ENCODE measurements around the gene PNP.
"Not testable (repeated sequence)": the region's sequence is repeated elsewhere in the genome, so short reads cannot be mapped to it uniquely, and the experiment has no call there.

Gene PNP

DNA sequence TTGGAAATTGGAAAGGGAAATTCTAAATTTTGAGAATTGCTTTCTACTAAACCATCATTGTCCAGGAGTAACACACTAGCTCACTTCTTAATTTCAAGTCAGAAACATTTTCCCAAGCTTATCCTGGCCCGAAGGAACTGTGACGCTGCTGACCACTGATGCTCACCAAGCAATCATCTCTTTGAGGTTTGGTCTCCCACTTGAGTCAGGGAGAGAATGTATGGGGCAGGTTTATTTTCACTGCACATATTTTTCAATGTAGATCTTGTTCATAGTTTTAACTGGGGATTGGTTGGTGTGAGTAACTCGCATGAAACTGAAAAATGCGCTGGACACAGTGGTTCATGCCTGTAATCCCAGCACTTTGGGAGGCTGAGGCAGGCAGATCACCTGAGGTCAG is 23.3 kb downstream of the PNP start:
- DNase-seq (ENCODE audit: low spot score) = no peak

GRCh38 chr14:20493634-20494033 is 24.4 kb downstream of the PNP start:
- DNase-seq (ENCODE audit: low spot score) = no peak

GRCh38 chr14:20494935-20495766 is 25.9 kb downstream of the PNP start:
- no peak for DNase-seq (ENCODE audit: low spot score)

DNA sequence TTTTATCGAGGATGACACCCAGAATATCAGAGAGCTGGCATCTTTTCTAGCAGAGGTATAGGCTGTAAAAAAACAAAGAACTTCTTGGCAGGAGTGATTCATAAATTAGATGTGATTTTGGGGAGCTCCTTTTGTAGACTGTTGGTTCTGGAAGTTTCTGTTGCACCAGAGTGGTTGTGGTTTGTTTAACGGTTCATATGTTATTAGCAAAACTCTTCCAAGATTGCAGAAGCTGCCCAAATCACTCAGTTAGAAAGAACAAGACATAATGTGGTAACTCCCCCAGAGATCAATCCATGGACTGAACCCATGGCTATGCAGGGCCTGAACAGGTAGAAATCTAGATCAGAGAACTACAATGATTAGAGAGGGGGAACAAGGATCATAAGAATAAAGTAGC is 29.4 kb downstream of the PNP start:
- DNase-seq (ENCODE audit: low spot score) = no peak

DNA sequence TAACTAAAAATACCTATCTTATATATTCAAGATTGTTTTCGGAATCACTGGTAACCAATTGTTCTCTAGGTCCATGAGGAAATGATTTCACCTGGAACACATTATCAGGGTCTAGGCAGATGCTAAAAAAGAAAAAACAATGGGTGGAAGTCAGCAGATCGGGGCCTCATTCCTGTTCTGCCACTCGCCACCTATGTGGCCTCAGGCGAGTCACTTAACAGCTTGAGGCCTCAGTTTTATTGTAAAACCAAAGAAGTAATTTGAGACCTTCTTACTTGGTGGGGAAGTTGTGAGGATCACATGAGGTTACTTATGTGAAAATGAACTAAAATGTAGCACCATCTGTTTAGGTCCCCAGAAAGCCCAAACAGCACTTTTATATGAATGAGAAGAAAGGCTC is 29.9 kb downstream of the PNP start:
- no peak for DNase-seq (ENCODE audit: low spot score)

- no peak for DNase-seq (ENCODE audit: low spot score)
Observed at GRCh38 chr14:20499881-20500280, 30.7 kb downstream of the PNP start.

DNA sequence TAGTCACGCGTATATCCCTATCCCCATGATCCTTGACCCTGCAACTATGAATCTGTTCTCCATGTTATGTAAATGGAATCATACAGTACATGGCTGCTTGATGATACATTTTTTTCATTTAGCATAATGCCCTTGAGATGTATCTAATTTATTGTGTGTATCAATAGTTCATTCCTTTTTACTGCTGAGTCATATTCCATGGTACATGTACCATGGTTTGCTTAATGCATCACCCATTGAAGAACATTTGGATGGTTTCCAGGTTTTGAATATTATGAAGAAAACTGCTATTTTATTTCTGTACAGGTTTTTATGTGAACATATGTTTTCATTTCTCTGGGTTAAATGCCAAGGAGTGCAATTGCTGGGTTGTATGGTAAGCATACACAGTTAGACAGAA is 32.1 kb downstream of the PNP start:
- no peak for DNase-seq (ENCODE audit: low spot score)

DNA sequence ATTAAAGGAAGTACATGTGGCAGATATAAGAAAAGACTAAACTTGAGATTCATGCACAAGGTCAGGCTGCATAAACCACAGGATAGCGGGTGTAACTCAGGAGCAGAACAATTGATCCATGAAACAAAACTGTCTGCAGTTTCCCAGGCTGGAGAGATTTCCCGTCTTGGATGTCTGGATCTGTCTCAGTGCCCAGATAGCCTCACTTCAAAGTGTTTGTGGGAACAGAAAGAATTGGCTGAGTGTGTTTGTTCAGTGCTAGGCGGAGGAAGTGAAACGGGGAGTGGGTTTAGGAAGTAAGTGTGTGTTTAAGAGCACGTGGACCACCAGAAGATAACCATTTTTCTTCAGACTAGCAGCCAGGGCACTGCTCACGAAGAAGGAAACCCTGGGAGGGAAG is 34.7 kb downstream of the PNP start:
- no peak for DNase-seq (ENCODE audit: low spot score)

DNA sequence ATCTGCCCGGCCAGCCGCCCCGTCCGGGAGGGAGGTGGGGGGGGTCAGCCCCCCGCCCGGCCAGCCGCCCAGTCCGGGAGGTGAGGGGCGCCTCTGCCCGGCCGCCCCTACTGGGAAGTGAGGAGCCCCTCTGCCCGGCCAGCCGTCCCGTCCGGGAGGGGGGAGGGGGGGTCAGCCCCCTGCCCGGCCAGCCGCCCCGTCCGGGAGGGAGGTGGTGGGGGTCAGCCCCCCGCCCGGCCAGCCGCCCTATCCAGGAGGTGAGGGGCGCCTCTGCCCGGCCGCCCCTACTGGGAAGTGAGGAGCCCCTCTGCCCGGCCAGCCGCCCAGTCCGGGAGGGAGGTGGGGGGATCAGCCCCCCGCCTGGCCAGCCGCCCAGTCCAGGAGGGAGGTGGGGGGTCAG is 37.1 kb downstream of the PNP start:
- DNase-seq (ENCODE audit: low spot score) = not testable (repeated sequence)

DNA sequence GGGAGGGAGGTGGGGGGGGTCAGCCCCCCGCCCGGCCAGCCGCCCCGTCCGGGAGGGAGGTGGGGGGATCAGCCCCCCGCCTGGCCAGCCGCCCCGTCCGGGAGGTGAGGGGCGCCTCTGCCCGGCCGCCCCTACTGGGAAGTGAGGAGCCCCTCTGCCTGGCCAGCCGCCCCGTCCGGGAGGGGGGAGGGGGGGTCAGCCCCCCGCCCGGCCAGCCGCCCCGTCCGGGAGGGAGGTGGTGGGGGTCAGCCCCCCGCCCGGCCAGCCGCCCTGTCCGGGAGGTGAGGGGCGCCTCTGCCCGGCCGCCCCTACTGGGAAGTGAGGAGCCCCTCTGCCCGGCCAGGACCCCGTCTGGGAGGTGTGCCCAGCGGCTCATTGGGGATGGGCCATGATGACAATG is 37.5 kb downstream of the PNP start:
- not testable (repeated sequence) for DNase-seq (ENCODE audit: low spot score)

DNA sequence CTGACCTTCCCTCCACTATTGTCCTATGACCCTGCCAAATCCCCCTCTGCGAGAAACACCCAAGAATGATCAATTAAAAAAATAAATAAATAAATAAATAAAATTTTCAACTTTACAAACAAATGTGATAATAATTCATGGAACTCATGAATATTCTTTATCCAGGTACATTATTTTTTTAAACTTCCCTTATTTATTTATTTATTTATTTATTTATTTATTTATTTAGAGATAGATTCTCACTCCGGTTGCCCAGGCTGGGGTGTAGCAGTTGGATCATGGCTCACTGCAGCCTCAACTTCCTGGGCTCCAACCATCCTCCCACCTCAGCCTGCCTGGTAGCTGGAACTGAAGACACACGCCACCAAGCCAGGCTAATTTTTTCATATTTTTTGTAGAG is 38.3 kb downstream of the PNP start:
- not testable (repeated sequence) for DNase-seq (ENCODE audit: low spot score)

GRCh38 chr14:20508367-20508766 is 39.2 kb downstream of the PNP start:
- no peak for DNase-seq (ENCODE audit: low spot score)

DNA sequence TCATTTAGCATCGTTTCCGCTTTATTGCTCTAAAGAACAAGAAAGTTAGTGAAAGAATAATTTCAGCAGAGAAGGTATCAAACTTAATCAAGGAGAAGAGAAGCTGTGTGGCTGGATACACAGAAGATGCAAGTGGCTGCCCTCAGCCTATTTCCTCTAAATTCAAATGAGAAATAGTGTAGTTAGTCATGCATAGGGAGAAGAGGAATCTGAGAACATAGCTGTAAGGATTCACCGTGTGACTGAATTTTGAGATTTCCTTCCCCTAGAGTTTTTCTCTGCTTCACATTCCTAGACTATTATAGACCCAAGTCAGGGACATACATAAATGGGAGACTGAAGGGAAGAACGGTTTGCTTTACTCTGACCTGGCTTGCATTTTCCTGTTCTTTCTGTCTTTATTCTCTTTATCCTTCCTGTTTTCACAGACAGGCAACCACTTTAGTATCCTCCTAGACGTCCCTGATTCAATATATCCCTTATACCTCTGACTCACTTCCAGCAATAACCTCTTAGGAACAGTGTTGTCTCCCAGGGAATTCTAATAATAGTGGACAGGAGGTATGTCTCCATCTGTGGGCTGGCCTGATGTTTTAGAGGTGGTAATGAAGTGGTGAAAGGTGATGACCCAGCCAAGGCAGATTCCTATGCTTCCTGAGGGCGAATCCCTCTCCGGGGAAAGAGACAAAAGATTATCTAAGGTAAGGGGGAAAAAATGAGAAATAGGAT is 43.1 kb downstream of the PNP start:
- DNase-seq (ENCODE audit: low spot score) = no peak

GRCh38 chr14:20515846-20516245 is 46.6 kb downstream of the PNP start:
- no peak for DNase-seq (ENCODE audit: low spot score)

DNA sequence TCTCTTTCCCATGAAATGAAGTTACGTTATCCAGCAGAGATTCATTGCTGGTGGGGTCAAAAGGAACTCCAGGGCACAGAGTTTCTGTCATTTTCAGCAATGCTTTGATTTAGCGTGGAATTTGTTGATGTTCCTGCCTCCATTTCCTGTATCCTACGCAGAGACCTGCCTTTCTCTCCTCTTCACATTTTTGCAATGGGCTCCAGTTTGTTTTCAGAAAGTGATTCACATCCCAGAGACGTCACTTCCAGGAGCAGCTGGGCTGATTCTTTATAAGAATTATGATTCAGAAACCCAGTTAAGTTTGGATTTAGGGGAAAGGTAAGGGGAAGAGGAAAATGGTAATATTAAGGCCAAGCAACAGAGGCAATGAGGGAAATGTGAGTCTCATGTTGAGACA is 47.7 kb downstream of the PNP start:
- DNase-seq (ENCODE audit: low spot score) = no peak

- DNase-seq (ENCODE audit: low spot score) = no peak
Observed at GRCh38 chr14:20522332-20522731, 53.1 kb downstream of the PNP start.

- DNase-seq (ENCODE audit: low spot score) = no peak
Observed at GRCh38 chr14:20524027-20524426, 54.8 kb downstream of the PNP start.

All from ecto neural progenitor cell (in vitro differentiated cells).